ENCODE results near the gene FXYD5. TPM values are rescaled to one million over a fixed set of nuclear protein-coding genes. Genes with fewer than 3 reads are reported as not detected.

Gene FXYD5
- total RNA-seq, 1 donor, result 179 TPM

- no peaks in the 10 kb centered on the region for H3K9me3 ChIP-seq (ENCODE audit: low read depth, low read length)
- H3K27me3 ChIP-seq (ENCODE audit: insufficient read depth, low read length), result no peaks in the 10 kb centered on the region
- H3K4me3 ChIP-seq (ENCODE audit: low read length), result no peak overlapping the region
Measured at GRCh38 chr19:35212241-35212640, 57.7 kb downstream of the FXYD5 start.

GRCh38 chr19:35213663-35214632, 59.4 kb downstream of the FXYD5 start:
- no peak overlapping the region for H3K4me3 ChIP-seq (ENCODE audit: low read length)
- no peaks in the 10 kb centered on the region for H3K9me3 ChIP-seq (ENCODE audit: low read depth, low read length)
- H3K27me3 ChIP-seq (ENCODE audit: insufficient read depth, low read length), result no peaks in the 10 kb centered on the region

More at GRCh38 chr19:35212241-35212640, 57.7 kb downstream of the FXYD5 start:
- peaks cover 94% of the 10 kb centered on the region for H3K4me1 ChIP-seq (ENCODE audit: insufficient read depth, low read length)

DNA sequence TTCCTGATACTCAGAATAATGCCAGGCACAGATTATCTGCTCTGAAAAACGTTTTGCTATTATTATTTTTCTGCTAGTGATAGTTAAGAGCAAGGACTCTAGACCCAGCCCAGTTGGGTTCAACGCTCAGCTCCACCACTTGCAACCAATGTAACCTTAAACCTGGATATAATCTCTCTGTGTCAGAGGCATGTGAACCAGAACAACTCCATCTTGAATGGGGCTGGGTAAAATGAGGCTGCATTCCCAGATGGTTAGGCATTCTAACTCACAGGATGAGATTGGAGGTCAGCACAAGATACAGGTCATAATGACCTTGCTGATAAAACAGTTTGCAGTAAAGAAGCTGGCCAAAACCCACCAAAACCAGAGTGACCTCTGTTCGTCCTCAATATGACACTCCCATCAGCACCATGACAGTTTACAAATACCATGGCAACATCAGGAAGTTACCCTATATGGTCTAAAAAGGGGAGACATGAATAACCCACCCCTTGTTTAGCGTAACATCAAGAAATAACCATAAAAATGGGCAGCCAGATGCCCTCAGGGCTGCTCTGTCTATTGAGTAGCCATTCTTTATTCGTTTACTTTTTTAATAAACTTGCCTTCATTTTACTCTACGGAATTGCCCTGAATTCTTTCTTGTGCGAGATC, 60.4 kb downstream of the FXYD5 start:
- no peak overlapping the region for H3K4me3 ChIP-seq (ENCODE audit: low read length)

More at GRCh38 chr19:35213663-35214632, 59.4 kb downstream of the FXYD5 start:
- peaks cover 88% of the 10 kb centered on the region for H3K4me1 ChIP-seq (ENCODE audit: insufficient read depth, low read length)

DNA sequence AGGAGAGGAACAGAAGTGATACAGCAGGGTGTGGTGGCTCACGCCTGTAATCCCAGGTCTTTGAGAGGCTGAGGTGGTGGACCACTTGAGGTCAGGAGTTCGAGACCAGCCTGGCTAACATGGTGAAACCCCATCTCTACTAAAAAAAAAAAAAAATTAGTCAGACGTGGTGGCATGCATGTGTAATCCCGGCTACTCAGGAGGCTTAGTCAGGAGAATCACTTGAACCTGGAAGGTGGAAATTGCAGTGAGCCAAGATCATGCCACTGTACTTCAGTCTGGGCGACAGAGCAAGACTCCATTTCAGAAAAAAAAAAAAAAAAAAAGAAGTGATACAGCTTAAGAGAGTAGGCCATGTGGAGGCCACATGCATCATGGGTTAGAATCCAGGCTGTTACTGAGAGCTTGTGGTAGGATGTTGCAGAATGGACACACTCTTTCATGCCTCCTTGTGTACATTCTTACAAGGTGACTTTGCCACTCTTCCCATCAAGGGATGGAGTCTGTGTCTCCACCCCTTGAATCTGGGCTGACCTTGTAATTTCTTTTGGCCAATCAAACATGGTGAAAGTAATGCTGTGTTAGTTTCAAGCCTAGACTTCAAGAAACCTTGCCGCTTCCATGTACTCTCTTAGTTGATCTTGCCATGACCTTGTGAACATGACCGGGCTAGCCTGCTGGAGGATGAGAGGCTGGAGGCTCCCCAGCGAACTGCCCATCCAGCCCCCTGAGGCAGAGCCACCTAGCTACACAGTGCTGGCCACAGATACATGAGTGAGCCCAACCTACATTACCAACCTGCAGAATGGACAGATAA, 61.7 kb downstream of the FXYD5 start:
- Histone ChIP-seq H3K4me1 (ENCODE audit: insufficient read depth, low read length) (peaks cover 66% of the 10 kb centered on the region), H3K4me3 (ENCODE audit: low read length) (no peak overlapping the region), H3K27me3 (ENCODE audit: insufficient read depth, low read length) (no peaks in the 10 kb centered on the region), H3K9me3 (ENCODE audit: low read depth, low read length) (no peaks in the 10 kb centered on the region)

More for the DNA sequence above, 60.4 kb downstream of the FXYD5 start:
- Histone ChIP-seq H3K4me1 (ENCODE audit: insufficient read depth, low read length) (peaks cover 78% of the 10 kb centered on the region), H3K9me3 (ENCODE audit: low read depth, low read length) (no peaks in the 10 kb centered on the region), H3K27me3 (ENCODE audit: insufficient read depth, low read length) (no peaks in the 10 kb centered on the region)

GRCh38 chr19:35216833-35217648, 62.5 kb downstream of the FXYD5 start:
- Histone ChIP-seq H3K27me3 (ENCODE audit: insufficient read depth, low read length) (no peaks in the 10 kb centered on the region), H3K9me3 (ENCODE audit: low read depth, low read length) (no peaks in the 10 kb centered on the region), H3K4me3 (ENCODE audit: low read length) (no peak overlapping the region), H3K4me1 (ENCODE audit: insufficient read depth, low read length) (peaks cover 58% of the 10 kb centered on the region)

GRCh38 chr19:35217649-35217990, 63.1 kb downstream of the FXYD5 start:
- Histone ChIP-seq H3K4me1 (ENCODE audit: insufficient read depth, low read length) (peaks cover 52% of the 10 kb centered on the region), H3K27me3 (ENCODE audit: insufficient read depth, low read length) (no peaks in the 10 kb centered on the region), H3K9me3 (ENCODE audit: low read depth, low read length) (no peaks in the 10 kb centered on the region), H3K4me3 (ENCODE audit: low read length) (no peak overlapping the region)

GRCh38 chr19:35219008-35219407, 64.5 kb downstream of the FXYD5 start:
- Histone ChIP-seq H3K27me3 (ENCODE audit: insufficient read depth, low read length) (no peaks in the 10 kb centered on the region), H3K4me3 (ENCODE audit: low read length) (no peak overlapping the region), H3K9me3 (ENCODE audit: low read depth, low read length) (no peaks in the 10 kb centered on the region), H3K4me1 (ENCODE audit: insufficient read depth, low read length) (peaks cover 49% of the 10 kb centered on the region)

Other genes with a start within 250 kb of the FXYD5 start
- gene ZNF30, start 227.8 kb upstream of the FXYD5 start, total RNA-seq, result 2.3 TPM
- gene ZNF792, start 190.5 kb upstream of the FXYD5 start, total RNA-seq, result 10.2 TPM
- 61.5 TPM for gene GRAMD1A, start 154.4 kb upstream of the FXYD5 start, total RNA-seq
- gene SCN1B, start 124.3 kb upstream of the FXYD5 start, total RNA-seq, result 0.73 TPM
- gene HPN, start 113.0 kb upstream of the FXYD5 start, total RNA-seq, result 0.10 TPM
- gene FXYD3, start 38.9 kb upstream of the FXYD5 start, total RNA-seq, result not detected
- 0.31 TPM for gene LGI4, start 19.7 kb upstream of the FXYD5 start, total RNA-seq
- gene FXYD1, start 15.9 kb upstream of the FXYD5 start, total RNA-seq, result 0.42 TPM
- gene FXYD7, start 11.5 kb upstream of the FXYD5 start, total RNA-seq, result 1.4 TPM
- 0.21 TPM for gene FAM187B, start 74.0 kb downstream of the FXYD5 start, total RNA-seq
- 13.1 TPM for gene LSR, start 94.3 kb downstream of the FXYD5 start, total RNA-seq
- 117 TPM for gene USF2, start 114.2 kb downstream of the FXYD5 start, total RNA-seq
- gene HAMP, start 127.8 kb downstream of the FXYD5 start, total RNA-seq, result 0.31 TPM
- not detected for gene MAG, start 137.4 kb downstream of the FXYD5 start, total RNA-seq
- gene CD22, start 174.5 kb downstream of the FXYD5 start, total RNA-seq, result 50.4 TPM
- 1.9 TPM for gene FFAR1, start 193.2 kb downstream of the FXYD5 start, total RNA-seq
- 0.73 TPM for gene FFAR3, start 203.7 kb downstream of the FXYD5 start, total RNA-seq
- gene GPR42, start 216.3 kb downstream of the FXYD5 start, total RNA-seq, result 0.21 TPM